ENCODE results near the gene ARHGAP19.
"Not testable (repeated sequence)": the region's sequence is repeated elsewhere in the genome, so short reads cannot be mapped to it uniquely, and the experiment has no call there.

ARHGAP19 gene

DNA sequence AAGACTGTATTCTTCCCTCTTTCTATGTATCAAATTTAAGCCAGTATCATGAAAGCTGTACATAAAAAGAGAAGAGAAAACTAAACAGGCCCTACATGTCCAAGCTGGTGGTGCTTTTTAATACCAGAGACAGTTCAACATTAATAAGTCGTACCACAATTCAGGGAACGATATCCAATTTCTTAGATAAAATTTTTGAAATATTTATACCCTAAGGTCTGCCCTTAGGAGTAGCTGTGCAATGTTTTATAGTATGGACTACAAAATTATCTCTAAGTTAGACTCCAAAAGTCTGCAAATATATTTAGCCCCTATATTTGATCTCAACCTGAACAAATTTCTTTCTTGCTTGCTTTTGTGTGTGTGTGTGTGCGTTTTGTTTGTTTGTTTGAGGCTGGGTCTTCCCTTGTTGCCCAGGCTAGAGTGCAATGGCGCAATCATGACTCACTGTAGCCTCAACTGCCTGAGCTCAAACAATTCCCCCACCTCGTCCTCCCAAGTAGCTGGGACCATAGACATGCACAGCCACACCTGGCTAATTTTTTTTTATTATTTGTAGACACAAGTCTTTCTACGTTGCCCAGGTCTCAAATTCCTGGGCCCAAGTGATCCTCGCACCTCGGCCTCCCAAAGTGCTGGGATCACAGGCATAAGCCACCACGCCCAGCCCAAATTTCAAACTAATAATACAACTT is 13.2 kb downstream of the ARHGAP19 start:
- no peak for DNase-seq

DNA sequence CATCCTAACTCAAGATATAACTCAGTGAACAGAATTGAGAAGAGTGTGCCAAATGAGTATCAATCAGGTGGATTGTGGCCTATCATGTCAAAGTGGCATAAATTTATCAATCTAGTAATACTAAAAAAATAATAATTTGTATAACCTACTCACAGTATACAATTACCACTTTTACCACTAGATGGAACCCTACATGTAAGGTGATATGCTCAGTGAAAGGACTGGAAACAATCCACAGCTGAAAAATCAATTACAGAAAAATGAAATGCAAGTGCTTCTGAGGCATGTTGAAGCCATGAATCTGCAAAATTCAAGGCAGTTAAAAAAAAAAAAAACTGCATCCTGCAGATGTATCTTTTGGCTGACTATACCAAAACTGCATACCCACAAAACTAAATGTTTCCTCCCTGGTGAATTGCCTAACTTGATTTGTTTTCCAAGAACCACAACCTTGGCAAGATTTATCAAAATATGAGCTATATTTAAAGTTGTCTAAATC is 13.9 kb downstream of the ARHGAP19 start:
- no peak for DNase-seq

DNA sequence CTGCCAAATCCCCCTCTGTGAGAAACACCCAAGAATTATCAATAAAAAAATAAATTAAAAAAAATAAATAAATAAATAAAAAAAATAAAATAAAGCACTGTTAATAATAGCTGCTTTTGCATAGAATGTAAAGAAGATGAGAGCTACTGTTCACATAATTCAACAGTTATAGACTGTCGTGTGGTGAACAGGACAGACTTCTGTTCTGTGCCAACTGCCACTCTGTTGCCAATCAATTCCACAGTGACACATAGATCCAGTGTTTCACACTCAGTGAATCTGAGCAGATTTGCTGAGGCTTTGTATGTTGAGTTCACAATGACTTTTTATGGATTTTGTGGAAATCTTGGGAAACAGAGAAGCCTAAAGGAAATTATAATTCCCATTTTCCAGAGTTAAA is 14.9 kb downstream of the ARHGAP19 start:
- no peak for DNase-seq

DNA sequence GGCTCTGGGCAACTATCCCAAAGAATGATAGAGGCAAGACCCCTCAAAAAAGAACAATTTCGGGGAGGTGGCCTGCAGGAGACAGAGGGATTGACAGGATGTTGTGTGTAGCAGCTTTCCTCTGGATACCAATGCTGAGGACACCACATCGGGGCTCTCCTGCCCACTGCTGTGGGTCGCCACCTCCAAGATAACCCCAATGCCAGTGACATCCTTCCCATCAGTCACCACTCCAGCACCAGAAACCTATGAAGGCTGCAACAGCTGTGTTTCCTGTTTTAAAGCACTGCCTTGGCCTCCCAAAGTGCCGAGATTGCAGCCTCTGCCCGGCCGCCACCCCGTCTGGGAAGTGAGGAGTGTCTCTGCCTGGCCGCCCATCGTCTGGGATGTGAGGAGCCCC is 17.6 kb downstream of the ARHGAP19 start:
- DNase-seq, result peak in 1 of 2 donors; percentile 33

DNA sequence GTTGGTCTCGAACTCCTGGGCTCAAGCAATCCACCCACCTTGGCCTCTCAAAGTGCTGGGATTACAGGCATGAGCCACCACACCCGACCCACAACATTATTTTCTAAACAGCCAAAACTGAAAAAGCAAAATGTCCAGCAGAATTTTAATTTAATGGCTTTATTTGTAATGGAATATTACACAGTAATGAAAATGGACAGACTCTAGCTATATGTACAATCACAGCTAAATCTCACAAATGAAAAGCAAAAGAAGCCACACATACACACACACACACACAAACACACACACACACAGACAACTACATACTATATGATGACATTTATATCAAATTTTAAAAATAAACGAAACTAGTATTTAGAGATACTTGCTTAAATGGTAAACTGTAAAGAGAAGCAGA is 18.7 kb downstream of the ARHGAP19 start:
- no peak for DNase-seq

DNA sequence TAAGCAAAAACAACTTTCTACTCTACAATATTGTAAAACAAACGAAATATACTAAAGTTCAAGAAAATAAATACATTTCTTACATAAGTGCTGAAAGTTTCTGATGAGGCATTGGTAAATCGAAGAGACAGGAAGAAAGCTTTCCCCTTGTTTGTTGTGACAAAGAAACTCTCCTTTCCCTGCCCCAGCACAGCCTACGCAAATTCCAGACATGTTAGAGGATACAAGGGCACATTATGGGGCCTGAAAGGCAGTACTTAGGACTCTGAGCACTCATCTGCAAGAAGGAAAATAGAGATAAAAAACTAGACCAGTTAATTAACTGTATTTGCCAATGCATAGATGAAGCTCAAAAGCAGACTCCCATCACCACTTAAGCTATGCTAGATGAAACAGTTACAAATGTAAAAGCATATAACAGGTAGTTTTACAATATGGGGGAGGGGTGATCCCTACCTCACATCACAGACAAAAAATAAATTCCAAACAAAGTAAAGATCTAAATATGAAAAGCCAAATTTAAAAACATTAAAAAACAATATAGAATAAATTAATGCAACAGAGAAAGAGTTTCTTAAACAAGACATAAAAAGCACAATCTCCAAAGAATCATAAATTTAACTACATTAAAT is 21.8 kb downstream of the ARHGAP19 start:
- no peak for DNase-seq

DNA sequence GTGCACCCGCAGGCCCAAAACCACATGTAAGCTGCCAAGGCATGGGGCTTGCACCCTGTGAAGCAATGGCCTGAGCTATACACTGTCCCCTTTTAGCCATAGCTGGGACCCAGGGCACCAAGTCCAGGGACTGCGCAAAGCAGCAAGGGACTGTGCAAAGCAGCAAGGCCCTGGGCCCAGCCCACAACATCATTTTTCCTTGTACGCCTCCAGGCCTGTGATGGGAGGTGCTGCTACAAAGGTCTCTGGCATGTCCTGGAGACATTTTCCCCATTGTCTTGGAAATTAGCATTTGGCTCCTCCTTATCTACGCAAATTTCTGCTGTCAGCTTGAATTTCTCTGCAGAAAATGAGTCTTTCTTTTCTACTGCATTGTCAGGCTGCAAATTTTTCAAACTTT is 24.8 kb downstream of the ARHGAP19 start:
- DNase-seq, result no peak

DNA sequence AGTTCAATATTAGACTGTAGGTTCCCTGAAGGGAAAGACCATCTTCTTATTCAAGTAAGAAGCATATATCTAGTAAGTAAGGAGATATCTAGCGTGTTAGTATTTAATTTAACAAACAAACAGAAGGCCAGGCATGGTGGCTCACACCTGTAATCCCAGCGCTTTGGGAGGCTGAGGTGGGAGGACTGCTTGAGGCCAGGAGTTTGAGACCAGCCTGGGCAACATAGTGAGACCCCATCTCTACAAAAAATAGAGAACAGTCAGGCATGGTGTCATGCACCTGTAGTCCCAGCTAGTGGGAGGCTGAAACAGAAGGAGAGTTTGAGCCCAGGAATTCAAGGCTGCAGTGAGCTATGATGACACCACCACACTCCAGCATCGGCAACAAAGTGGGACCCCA is 27.3 kb downstream of the ARHGAP19 start:
- DNase-seq, result not testable (repeated sequence)

DNA sequence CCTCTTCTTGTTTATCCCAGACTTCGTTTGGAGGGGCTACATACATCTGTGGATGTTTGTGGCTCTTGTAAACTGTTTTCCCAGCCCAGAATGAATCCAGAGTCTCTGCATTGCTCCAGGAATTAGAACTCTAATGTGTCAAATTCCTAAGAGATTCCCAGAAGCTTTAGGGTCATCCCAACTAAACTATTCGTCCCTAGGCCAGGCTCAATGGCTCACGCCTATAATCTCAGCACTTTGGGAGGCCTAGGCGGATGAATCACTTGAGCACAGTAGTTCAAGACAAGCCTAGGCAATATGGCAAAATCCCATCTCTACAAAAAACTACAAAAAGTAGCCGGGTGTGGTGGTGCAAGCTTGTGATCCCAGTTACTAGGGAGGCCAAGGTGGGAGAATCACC is 28.5 kb downstream of the ARHGAP19 start:
- no peak for DNase-seq

DNA sequence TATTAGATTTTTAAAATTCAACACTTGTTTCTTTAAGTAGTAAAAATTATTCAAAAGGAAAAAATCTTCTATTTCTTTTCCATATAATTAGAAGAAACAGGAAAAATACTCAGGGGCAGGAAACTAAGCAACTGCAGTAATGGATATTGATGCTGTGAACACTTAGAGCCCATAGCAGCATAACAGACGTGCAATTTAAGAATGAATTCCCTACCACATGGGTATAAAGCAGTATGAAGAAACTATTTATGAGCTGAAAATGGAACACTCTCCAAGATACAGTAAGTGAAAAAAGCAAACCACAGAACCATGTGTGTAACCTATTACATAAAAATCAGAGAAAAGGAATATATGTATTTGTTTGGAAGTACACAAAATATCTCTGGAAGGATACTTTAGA is 30.8 kb downstream of the ARHGAP19 start:
- no peak for DNase-seq

DNA sequence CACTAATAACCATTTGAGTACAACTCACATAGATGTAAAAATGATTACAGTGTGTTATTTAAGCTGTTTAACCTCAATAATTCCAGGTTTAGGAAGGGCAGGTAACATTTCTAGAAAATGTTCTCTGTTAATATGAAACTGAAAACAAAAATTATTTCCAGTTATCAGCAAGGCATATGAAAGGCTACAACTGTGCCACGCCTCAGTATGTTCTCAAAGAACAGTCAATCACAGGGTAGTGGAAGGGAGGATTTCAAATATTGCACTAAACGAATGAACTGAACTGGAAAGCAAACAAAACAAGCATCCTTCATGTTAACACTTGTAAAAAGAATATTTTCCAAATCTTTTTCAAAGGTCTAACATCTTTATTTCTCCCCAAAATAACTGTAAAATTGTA is 31.3 kb downstream of the ARHGAP19 start:
- DNase-seq, result no peak

DNA sequence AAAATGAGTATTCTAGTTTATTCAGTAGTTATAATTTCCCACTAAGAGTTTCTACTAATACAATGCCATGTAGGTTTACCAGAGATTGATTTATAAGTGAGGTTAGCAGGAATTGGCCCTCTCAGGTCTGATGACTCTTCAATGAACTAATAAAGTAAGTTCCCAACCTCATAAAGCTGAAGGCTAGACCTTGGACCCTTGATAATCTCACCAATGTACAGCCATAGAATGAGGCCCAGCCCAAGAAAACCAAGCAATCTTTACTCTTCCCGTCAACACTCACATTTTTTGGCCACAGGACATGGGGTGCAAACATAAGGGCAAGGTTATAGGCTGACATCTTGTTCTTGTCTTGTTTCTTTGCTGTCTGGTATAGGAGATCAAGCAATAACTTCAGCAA is 33.3 kb downstream of the ARHGAP19 start:
- no peak for DNase-seq

DNA sequence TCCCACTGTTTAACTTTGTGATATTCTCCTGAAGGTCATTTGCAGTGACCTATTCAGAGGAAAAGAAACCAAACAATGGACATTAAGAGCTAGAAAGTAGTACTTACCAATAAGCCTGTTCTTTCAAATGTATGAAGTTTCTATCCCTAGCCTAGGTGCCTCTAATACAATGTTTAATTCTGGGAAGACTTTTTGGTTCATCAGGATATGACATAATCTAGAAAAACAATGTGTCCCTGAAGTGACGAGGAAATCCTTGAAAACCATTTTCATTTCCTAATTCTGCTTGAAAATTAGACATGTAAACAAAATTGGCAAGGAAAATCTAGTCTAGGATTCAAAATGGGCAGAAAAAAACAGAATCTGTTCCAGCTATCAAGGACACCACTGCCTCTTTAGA is 36.1 kb downstream of the ARHGAP19 start:
- DNase-seq, result no peak

DNA sequence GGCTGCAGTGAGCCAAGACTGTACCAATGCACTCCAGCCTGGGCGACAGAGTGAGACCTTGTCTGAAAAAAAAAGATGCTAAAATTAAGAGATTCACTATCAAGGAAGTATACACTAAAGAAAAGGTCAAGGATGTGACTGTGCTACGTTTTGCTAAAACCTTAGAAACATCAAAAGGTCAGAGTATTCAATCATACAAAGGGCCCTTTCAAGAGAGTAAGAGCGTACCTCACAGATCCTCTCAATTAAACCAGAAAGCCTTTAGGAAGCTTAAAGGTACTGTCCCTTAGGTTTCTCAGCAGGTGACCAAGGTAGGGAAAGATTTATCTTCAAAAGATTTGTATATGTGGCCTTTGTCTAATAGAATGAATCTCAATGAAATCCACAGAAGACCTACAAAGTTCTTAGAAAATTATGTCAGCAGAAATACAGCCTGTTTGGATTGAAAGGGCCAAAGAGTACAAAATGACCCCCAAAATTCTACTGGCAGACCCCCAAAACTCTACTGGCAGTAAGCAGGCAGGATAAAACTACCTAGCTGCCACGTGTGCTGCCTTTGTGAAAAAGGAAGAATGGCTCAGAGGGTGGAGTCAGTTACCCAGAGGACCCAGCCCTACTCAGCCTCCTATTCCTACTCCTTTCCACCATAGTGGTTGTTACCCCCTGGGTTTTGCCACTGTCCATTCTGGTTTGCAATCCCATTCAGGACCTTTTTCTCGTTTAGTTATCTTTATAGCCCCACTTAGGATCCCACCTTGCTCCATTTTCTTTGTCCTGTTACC is 36.7 kb downstream of the ARHGAP19 start:
- no peak for DNase-seq

DNA sequence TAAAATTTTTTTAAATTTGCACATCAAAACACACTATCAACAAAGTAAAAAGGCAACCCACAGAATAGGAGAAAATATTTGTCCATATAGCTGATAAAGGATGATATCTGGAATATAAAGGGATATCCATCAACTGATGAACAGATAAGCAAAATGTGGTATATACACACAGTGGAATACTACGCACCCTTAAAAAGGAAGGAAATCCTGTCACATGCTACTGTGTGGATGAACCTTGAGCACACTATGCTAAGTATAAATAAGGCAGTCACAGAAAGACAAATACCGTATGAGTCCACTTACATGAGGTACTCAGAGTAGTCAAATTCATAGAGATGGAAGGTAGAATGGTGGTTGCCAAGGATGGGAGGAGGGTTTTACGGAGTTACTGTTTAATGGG is 37.7 kb downstream of the ARHGAP19 start:
- DNase-seq, result no peak

DNA sequence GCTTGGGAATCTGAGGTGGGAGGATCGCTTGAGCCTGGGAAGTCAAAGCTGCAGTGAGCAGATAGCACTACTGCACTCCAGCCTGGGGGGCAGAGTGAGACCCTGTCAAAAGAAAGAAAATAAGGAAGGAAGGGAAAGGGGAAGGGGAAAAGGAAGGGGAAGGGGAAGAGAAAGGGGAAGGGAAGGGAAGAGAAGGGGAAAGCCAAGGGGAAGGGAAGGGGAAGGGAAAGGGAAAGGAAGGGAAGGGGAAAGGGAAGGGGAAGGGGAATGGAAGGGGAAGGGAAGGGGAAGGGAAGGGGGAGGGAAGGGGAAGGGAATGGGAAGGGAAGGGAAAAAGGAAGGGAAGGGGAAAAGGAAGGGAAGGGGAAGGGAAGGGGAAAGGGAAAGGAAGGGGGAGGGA is 41.5 kb downstream of the ARHGAP19 start:
- no peak for DNase-seq

DNA sequence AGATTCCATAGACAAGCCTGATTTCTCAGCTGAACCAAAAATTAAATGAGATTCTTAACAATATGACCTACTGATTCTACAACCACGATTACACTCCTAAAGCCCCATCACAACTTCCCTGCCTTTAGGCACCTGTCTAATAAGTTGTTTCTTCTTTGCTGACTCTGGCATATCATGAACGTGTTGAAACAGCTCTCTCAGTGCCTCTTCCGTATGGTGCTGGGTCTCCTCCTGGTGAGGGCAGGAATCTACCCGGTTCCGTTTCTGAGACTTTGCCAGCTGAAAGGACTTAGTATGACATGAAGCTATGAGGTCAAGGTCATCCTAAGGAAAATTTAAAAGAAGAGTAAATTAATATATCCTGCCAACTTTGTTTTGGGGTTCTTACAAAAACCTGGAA is 48.6 kb downstream of the ARHGAP19 start:
- no peak for DNase-seq

DNA sequence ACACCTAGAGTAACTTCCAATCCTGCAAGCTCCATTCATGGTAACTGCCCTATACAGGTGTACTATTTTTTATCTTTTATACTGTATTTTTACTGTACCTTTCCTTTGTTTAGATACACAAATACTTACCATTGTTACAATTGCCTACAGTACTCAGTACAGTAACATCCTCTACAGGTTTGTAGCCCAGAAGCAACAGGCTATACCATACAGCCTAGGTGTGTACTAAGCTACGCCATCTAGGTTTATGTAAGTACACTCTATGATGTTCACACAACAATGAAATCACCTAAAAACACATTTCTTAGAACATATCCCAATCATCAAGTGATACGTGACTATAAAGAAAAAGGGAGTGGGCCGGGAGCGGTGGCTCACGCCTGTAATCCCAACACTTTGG is 53.6 kb downstream of the ARHGAP19 start:
- no peak for DNase-seq

DNA sequence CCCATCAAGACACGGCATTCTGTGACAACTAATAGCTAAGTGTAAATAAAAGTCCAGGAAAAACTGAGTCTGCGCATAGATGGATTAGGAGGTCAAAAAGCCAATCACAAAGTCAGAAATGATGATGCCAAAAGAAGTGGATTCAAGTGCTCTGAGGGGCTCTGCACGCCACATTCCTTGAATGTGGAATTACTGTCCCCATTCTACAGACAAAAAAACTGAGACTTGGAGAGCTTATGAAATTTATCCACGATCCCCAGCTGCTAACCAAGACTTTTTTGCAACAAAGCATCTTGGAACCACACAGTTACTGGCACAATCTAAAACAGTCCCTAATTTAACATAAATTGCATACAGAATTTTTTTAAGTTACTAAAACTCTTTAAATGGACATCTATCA is 57.1 kb downstream of the ARHGAP19 start:
- DNase-seq, result no peak

DNA sequence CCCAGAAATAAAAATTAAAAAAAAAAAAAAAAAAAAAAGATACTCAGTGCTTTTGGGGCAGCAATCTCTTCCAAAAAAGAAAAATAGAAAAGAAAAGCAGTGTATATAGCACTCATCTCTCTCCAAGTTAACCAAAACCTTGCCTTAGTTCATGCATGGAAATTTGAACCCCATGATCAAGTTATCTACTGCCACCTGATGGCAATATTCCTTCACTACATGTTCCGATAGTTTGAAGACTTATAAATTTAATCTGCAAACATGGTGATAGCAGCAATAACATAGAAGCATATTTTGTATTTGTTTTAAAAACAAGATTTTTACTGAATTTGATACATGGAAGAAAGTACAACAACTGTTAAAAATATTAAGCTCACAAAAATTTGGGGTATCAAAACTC is 58.0 kb downstream of the ARHGAP19 start:
- DNase-seq, result peak in 1 of 2 donors; percentile 16

DNA sequence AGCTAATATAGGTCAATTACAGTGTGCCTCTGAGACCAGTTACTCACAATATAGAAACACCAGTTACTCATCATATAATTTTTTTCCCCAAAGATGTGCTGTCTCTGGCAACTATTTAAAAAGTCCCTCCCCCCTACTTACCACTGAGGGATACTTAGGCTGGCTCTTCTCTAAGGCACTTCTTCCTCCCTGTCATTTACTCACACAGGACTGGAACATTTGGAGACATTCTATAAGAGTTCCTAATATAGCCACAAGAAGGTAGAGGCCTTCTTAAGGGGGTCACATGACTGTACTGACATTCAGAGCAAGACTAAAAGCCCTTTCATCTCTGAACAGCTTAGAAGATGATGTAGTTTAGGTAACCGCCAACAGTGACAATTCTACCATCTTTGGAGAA is 62.3 kb downstream of the ARHGAP19 start:
- no peak for DNase-seq

DNA sequence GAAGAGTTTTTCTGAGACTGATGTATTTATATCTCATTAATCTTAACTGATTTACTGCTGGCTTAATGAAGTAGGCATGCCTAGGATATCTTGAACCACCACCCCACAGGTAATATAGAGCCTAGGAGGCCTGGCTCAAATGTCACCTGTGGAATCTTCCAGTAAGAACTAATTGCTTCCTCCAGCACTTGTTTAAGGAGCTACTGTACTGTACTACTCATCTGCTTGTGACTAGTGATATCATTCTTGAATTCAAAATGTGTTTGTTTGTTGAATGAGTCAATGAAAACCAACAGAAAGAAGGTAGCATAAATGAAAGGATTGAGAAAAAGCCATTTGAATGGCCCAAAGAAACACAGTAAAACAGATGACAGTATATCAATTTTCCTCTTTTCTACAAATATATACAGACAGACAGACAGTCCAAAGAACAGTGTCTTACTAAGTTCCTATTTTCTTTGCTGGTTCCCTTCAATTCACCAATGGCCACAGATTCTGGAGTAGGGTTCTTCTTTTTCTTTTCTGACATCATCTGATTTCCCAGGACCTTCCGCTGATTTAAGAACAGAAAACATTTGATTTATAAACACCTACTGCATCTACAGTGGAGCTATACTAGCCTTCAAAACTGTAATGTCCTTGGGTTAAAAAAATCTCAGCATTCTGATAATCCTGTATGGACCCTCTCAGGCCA is 63.0 kb downstream of the ARHGAP19 start:
- no peak for DNase-seq

DNA sequence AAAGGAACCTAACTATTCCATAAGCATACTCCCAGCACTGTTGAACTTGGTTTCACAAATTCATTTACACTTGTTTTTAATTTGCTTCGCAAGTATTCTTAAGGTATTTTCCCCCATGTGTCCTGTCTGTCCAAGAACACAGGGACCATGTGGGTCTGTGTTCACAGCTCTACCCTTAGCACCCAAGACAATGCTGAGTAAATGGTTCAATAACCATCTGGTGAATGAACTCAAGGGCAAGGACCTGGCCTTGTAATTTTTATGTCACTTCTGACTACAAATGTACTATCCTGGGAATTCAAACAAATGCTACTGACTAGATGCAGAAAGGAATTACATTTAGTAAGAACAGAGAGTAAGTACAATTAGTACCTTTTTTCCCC is 63.7 kb downstream of the ARHGAP19 start:
- no peak for DNase-seq

All from bone marrow (tissue), 2 donors.